ENCODE measurements around the gene PRKG1. TPM values are rescaled to one million over a fixed set of nuclear protein-coding genes. Genes with fewer than 3 reads are reported as not detected.

PRKG1 gene
- total and polyA plus RNA-seq, 2 of the 8 experiments (the other 6 are each of a cell fraction or from before 2014, with no cell fraction given): 4.2 to 15.2 TPM

DNA sequence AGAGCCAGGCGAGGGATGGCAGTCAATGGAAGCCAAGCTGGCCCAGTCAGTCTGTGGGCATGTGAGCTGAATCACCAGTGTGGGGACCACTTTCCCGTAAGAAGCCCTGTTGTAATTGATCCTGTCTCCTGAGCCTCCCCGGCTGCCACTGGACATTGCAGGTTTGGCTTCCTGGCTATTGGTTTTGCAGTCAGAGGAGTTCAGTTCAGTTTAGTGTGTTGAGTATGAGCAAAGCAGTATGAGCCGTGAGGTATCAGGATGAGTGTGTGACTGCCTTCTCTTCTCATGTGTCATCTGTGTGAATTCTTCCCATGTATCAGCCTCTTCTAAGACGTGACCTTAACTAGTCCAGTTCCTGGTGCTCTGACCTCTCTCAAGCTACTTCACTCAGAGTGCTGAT lies 227.4 kb downstream of the PRKG1 start:
- peaks cover 0 to 2% (median under 1%) of the 10 kb centered on the region in 4 experiments; a peak in 3 of 7 replicates for H3K4me1 ChIP-seq (replicated peaks in 1 of 4; ENCODE audit: control insufficient read depth in 3 of 4, insufficient read depth in 4 of 4, low read length in 3 of 4)
- no peaks in the 10 kb centered on the region for H3K27me3 ChIP-seq (replicated peaks in 1 of 4; ENCODE audit: control insufficient read depth in 3 of 4, extremely low read depth in 1 of 4, insufficient read depth in 3 of 4, low read length in 3 of 4)
- H3K9me3 ChIP-seq (ENCODE audit: insufficient read depth in 2 of 2, low read depth in 1 of 2, low read length in 1 of 2): no peaks in the 10 kb centered on the region
- H3K56ac ChIP-seq (replicated peaks; ENCODE audit: insufficient read length, low read depth, low read length): no peak overlapping the region
- H4K20me1 ChIP-seq (replicated peaks in 1 of 2; ENCODE audit: control insufficient read depth in 1 of 2, insufficient read depth in 2 of 2, low read length in 2 of 2): no peaks in the 10 kb centered on the region
- H3K4me2 ChIP-seq (ENCODE audit: insufficient read depth in 1 of 2, low read depth in 2 of 2, low read length in 2 of 2): no peak overlapping the region
- no peak overlapping the region for H3K27ac ChIP-seq (ENCODE audit: low read depth, low read length)
- H4K5ac ChIP-seq (ENCODE audit: insufficient read length, low read depth, low read length): no peak overlapping the region
- ChIA-PET POLR2A (ENCODE audit: partially characterized antibody) (no interaction called here), CTCF (ENCODE audit: partially characterized antibody) (no interaction called here)
- 65% methylated on average over 5 of the region's 5 CpGs; no CpG with 5 or more reads in 1 of the 2 experiments for WGBS, 2 experiments (ENCODE audit: extremely low coverage in 1 of 2, insufficient coverage in 1 of 2, insufficient read length in 1 of 2, insufficient replicate concordance in 2 of 2, low coverage in 1 of 2, low lambda C conversion rate in 2 of 2, missing lambda C conversion rate in 1 of 2)
- TF ChIP-seq EGR1 (IDR thresholded peaks at IDR 0.05; ENCODE audit: borderline replicate concordance, low read depth, low read length): no peak
- no peak for TF ChIP-seq SIX5 (IDR thresholded peaks at IDR 0.05; ENCODE audit: low read depth, low read length)
- TF ChIP-seq KDM5A (IDR thresholded peaks at IDR 0.05; ENCODE audit: low read length): no peak
- no peak for TF ChIP-seq TCF12 (IDR thresholded peaks at IDR 0.05; ENCODE audit: low read depth, low read length)
- no peak for TF ChIP-seq BCL11A (IDR thresholded peaks at IDR 0.05; ENCODE audit: low read depth in 2 of 2, low read length in 2 of 2)
- TF ChIP-seq SAP30 (IDR thresholded peaks at IDR 0.05; ENCODE audit: insufficient read depth, insufficient replicate concordance, low read length): no peak
- TF ChIP-seq BACH1 (IDR thresholded peaks at IDR 0.05; ENCODE audit: low read length): no peak
- TF ChIP-seq RNF2 (IDR thresholded peaks at IDR 0.05; ENCODE audit: borderline replicate concordance, low read depth, low read length, missing control alignments, poor library complexity, severe bottlenecking): no peak
- TF ChIP-seq GABPA (IDR thresholded peaks at IDR 0.05; ENCODE audit: borderline replicate concordance, insufficient read depth, low read length): no peak
- no peak for TF ChIP-seq SP2 (IDR thresholded peaks at IDR 0.05; ENCODE audit: low read length)
- TF ChIP-seq CBX5 (IDR thresholded peaks at IDR 0.05; ENCODE audit: low read depth, low read length): no peak
- H2BK20ac ChIP-seq (ENCODE audit: low read length): no peak overlapping the region
- H2BK15ac ChIP-seq (ENCODE audit: low read length): no peak overlapping the region
- no peaks in the 10 kb centered on the region for H3K79me1 ChIP-seq (ENCODE audit: low read depth, low read length)
- H4K8ac ChIP-seq (ENCODE audit: extremely low read depth, insufficient read depth, low read length): no peak overlapping the region
- no peaks in the 10 kb centered on the region for H3K36me3 ChIP-seq (ENCODE audit: control insufficient read depth in 2 of 4, insufficient read depth in 4 of 4, low read length in 3 of 4)
- no peak overlapping the region for H3K4ac ChIP-seq (replicated peaks; ENCODE audit: insufficient read length, low read depth, low read length)
- H3K18ac ChIP-seq (ENCODE audit: extremely low read depth, low read length): no peak overlapping the region
- no peak for DNase-seq (ENCODE audit: low read depth in 1 of 2, low spot score in 2 of 2)
- no peak overlapping the region for H3K23ac ChIP-seq (ENCODE audit: insufficient read length)
- H2AK5ac ChIP-seq (ENCODE audit: low read depth, low read length): no peak overlapping the region
- no peak overlapping the region for H2BK12ac ChIP-seq (ENCODE audit: low read depth, low read length)
- no peak overlapping the region for H2AFZ ChIP-seq (ENCODE audit: low read length)
- no peak overlapping the region; a peak in 1 of 7 replicates for H3K9ac ChIP-seq (replicated peaks in 1 of 4; ENCODE audit: extremely low read depth in 1 of 4, low read depth in 3 of 4, low read length in 3 of 4)
- no peaks in the 10 kb centered on the region for H3K79me2 ChIP-seq (ENCODE audit: control insufficient read depth in 1 of 2, insufficient read depth in 2 of 2, low read length in 2 of 2)
- no peak for FAIRE-seq
- H2BK5ac ChIP-seq (ENCODE audit: low read depth, low read length): no peak overlapping the region
- no peak overlapping the region for H2BK120ac ChIP-seq (replicated peaks; ENCODE audit: low read depth, low read length)
- H3K14ac ChIP-seq (ENCODE audit: insufficient read length): no peak overlapping the region
- H3K23me2 ChIP-seq (ENCODE audit: low read depth, low read length): no peaks in the 10 kb centered on the region
- no peak overlapping the region for H3K4me3 ChIP-seq (ENCODE audit: extremely low read depth in 1 of 4, insufficient read depth in 2 of 4, low read depth in 3 of 4, low read length in 4 of 4)
- no peak overlapping the region for H4K91ac ChIP-seq (replicated peaks; ENCODE audit: insufficient read length, low read length)

Measured in H1 (cell line).